Skeletal muscle tissue (tissue), 4 donors: ENCODE data around the gene PRR3. TPM values are rescaled to one million over a fixed set of nuclear protein-coding genes. Genes with fewer than 3 reads are reported as not detected.
A peak's percentile ranks its signal among the peaks of the same experiment; 100 is the strongest.

ENCODE experiments used
- H3K27ac ChIP-seq: one replicate; pipeline ENCODE4 v1.7.0; 2013; ENCODE audit warnings: mild to moderate bottlenecking, low read depth, low read length, inconsistent platforms
- H3K27me3 ChIP-seq, 3 donors: one replicate each; pipeline ENCODE4 v1.7.0; 2013; ENCODE audit warnings: low read length in 3 of 3; ENCODE audit not compliant: control insufficient read depth in 3 of 3, insufficient read depth in 3 of 3
- H3K36me3 ChIP-seq, 3 donors: one replicate each; pipeline ENCODE4 v1.7.0; 2013; ENCODE audit warnings: low read length in 3 of 3; ENCODE audit not compliant: control insufficient read depth in 3 of 3, insufficient read depth in 3 of 3
- H3K4me1 ChIP-seq, 3 donors: one replicate each; pipeline ENCODE4 v1.7.0; 2013; ENCODE audit warnings: low read length in 3 of 3, mild to moderate bottlenecking in 3 of 3; ENCODE audit not compliant: control insufficient read depth in 3 of 3, insufficient read depth in 3 of 3
- H3K4me3 ChIP-seq, 3 donors: one replicate each; pipeline ENCODE4 v1.7.0; 2013; ENCODE audit warnings: low read length in 3 of 3
- H3K9ac ChIP-seq, 3 donors: one replicate each; pipeline ENCODE4 v1.7.0; 2013; ENCODE audit warnings: low read length in 3 of 3, mild to moderate bottlenecking in 3 of 3, moderate library complexity in 2 of 3, low read depth in 1 of 3
- H3K9me3 ChIP-seq, 3 donors: one replicate each; pipeline ENCODE4 v1.7.0; 2013; ENCODE audit warnings: low read length in 3 of 3; ENCODE audit not compliant: control insufficient read depth in 3 of 3
- total RNA-seq: library from RNA; depleted of rRNA; stranded (reverse); fragments of >200 nt; gene quantifications from one replicate; pipeline ENCODE4 v1.2.3, GENCODE V29; 2014
- donor health status: Osteomylitis.

PRR3 gene
- total RNA-seq = 3.7 TPM

- peak within 1 kb of the TSS; percentile 93 to 99 (median 99) for H3K4me3 ChIP-seq
- H3K27me3 ChIP-seq = no peaks in the 10 kb centered on the region
- H3K36me3 ChIP-seq = peaks cover 17 to 30% (median 24%) of the 10 kb centered on the region in 3 donors
- no peaks in the 10 kb centered on the region for H3K9me3 ChIP-seq
- H3K9ac ChIP-seq = peak within 1 kb of the TSS; percentile 84 to 96 (median 95)
- peak within 1 kb of the TSS; percentile 93 for H3K27ac ChIP-seq
- peaks cover 15 to 31% (median 19%) of the 10 kb centered on the region in 3 donors for H3K4me1 ChIP-seq
These were observed at the start of gene PRR3 for GRCh38 chr6:30556906-30557682. Gene PRR3 (plus strand): TSS chr6:30557295. CDS start chr6:30557345, 50 bp downstream.

DNA sequence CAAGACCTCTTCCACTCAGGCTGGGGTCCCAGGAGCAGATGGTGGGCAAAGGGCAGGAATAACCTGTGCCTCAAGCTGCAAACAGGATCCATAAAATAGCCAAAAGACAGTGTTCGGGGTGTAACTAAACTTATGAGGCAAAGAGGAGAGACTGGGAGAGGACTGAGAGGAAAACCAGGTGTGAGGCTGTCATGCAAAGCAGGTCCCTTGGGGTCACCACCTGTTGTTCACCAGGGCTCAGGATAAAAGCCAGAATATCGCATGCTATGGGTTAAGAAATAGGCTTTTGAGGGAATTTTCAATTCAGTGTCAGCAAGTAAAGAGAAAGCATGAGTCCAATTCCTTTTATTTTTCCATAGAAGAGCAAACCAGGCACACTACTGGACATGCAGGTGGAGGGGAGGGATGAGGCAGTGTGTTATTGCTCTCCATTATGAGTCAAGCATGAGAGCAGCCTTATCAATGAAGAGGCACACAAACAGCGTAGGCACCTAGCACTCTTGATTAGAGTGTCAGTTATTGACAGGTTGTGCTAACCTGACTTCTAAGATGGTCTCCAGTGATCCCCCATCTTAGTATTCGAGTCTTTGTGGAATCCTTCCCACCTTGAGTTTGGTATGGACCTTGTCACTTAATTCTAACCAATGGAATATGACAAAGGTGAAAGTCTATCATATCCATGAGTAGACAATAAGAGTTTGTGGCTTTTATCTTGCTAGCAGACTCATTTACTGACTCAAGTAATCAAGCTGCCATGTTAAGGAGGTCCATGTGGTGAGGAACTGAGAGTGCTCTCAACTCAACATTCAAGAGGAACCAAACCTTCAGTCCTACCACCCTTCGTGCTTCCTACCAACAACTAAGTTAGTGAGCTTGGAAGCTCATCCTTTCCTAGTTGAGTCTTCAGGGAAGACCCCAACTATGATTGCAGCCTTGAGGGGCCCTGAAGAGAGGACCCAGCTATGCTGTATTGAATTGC lies 49.0 kb upstream of the PRR3 start:
- H3K27ac ChIP-seq = no peak overlapping the region
- H3K9ac ChIP-seq = no peak overlapping the region
- peaks cover 0 to 4% (median 2%) of the 10 kb centered on the region in 3 donors for H3K4me1 ChIP-seq
- no peak overlapping the region for H3K4me3 ChIP-seq
- no peaks in the 10 kb centered on the region for H3K36me3 ChIP-seq
- peaks cover 0 to 2% (median 0%) of the 10 kb centered on the region in 3 donors for H3K27me3 ChIP-seq
- H3K9me3 ChIP-seq = no peaks in the 10 kb centered on the region

GRCh38 chr6:30508890-30509736 lies 48.0 kb upstream of the PRR3 start:
- H3K4me3 ChIP-seq = no peak overlapping the region
- no peak overlapping the region for H3K9ac ChIP-seq
- H3K27me3 ChIP-seq = peaks cover 0 to 2% (median 0%) of the 10 kb centered on the region in 3 donors
- H3K9me3 ChIP-seq = no peaks in the 10 kb centered on the region
- H3K27ac ChIP-seq = no peak overlapping the region
- H3K4me1 ChIP-seq = peaks cover 0 to 4% (median 2%) of the 10 kb centered on the region in 3 donors
- H3K36me3 ChIP-seq = no peaks in the 10 kb centered on the region

DNA sequence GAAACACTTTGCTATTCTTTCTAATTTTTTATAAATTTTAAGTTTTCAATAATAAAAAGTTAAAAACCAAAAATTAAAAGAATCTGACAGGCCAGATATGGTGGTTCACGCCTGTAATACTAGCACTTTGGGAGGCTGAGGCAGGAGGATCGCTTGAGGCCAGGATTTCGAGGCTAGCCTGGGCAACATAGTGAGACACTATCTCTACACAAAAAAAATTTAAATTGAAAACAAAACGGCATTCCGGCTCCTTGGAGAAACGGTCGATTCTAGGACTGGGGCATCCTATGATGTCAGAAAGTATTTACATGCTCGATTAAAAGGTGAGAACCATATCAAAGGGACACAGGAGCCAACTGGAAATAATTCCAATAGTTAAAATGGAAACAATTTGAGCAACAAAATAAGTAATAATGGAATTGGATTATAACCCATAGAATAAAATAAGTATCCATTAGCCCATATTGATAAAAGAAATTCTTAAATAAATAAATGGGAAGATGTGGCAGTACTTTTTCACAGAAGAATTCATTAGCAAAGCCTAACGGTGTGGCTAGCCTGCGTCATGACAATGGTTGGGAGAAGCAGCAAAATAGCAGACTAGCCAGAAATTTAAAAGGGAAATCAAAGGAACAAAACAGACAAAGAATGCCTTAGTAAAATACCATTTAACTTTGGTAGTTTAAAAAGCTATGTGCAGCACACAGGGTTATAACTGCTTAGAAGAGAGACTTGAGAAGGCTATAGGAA lies 46.5 kb upstream of the PRR3 start:
- Histone ChIP-seq H3K4me3 (no peak overlapping the region), H3K9me3 (no peaks in the 10 kb centered on the region), H3K27me3 (peaks cover 0 to 2% (median 0%) of the 10 kb centered on the region in 3 donors), H3K27ac (no peak overlapping the region), H3K9ac (no peak overlapping the region), H3K4me1 (peaks cover 4% of the 10 kb centered on the region in 3 donors), H3K36me3 (no peaks in the 10 kb centered on the region)

DNA sequence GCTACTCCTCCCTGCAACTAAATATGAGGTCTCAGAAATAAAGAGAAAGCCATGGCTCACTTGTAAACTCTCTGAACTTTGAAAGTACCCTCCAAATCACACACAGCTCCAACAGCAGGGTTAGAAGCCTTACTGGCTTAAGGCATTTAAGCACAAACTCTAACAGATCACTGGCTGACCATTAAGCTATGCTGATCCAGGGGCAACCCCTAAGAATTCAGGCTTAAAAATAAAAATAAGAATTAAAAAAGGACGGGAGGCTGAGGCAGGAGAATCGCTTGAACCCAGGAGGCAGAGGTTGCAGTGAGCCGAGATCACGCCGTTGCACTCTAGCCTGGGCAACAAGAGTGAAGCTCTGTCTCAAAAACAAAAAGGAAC lies 45.9 kb upstream of the PRR3 start:
- no peaks in the 10 kb centered on the region for H3K9me3 ChIP-seq
- H3K9ac ChIP-seq = no peak overlapping the region
- H3K27me3 ChIP-seq = no peaks in the 10 kb centered on the region
- no peak overlapping the region for H3K4me3 ChIP-seq
- H3K36me3 ChIP-seq = no peaks in the 10 kb centered on the region
- H3K27ac ChIP-seq = no peak overlapping the region
- peaks cover 4 to 6% (median 4%) of the 10 kb centered on the region in 3 donors for H3K4me1 ChIP-seq

DNA sequence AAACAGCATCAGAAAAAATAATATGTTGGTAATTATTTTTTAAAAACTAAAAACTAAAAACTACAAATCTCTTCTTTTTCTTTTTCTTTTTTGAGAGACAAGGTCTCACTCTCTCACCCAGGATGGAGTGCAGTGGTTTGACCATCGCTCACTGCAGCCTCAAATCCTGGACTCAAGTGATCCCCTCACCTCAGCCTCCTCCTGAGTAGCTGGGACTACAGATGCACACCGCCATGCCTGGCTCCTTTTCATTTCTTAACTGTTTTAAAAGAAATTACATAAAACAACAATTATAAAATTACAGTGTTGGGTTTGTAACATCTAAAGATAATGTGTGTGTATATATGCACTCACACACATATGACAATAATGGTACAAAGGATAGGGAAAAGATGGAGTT lies 43.6 kb upstream of the PRR3 start:
- H3K9ac ChIP-seq = no peak overlapping the region
- H3K27ac ChIP-seq = no peak overlapping the region
- H3K36me3 ChIP-seq = no peaks in the 10 kb centered on the region
- H3K4me3 ChIP-seq = no peak overlapping the region
- H3K9me3 ChIP-seq = peaks cover 0 to 1% (median 0%) of the 10 kb centered on the region in 3 donors
- H3K27me3 ChIP-seq = no peaks in the 10 kb centered on the region
- peaks cover 4 to 8% (median 4%) of the 10 kb centered on the region in 3 donors for H3K4me1 ChIP-seq

- no peak overlapping the region for H3K9ac ChIP-seq
- H3K27me3 ChIP-seq = peaks cover 0 to under 1% (median 0%) of the 10 kb centered on the region in 3 donors
- H3K36me3 ChIP-seq = no peaks in the 10 kb centered on the region
- peaks cover 4 to 6% (median 4%) of the 10 kb centered on the region in 3 donors for H3K4me1 ChIP-seq
- no peak overlapping the region for H3K4me3 ChIP-seq
- peaks cover 0 to 3% (median 0%) of the 10 kb centered on the region in 3 donors for H3K9me3 ChIP-seq
- peak overlapping the region; percentile 76 for H3K27ac ChIP-seq
These were observed 42.0 kb upstream of the PRR3 start for GRCh38 chr6:30515106-30515505.

DNA sequence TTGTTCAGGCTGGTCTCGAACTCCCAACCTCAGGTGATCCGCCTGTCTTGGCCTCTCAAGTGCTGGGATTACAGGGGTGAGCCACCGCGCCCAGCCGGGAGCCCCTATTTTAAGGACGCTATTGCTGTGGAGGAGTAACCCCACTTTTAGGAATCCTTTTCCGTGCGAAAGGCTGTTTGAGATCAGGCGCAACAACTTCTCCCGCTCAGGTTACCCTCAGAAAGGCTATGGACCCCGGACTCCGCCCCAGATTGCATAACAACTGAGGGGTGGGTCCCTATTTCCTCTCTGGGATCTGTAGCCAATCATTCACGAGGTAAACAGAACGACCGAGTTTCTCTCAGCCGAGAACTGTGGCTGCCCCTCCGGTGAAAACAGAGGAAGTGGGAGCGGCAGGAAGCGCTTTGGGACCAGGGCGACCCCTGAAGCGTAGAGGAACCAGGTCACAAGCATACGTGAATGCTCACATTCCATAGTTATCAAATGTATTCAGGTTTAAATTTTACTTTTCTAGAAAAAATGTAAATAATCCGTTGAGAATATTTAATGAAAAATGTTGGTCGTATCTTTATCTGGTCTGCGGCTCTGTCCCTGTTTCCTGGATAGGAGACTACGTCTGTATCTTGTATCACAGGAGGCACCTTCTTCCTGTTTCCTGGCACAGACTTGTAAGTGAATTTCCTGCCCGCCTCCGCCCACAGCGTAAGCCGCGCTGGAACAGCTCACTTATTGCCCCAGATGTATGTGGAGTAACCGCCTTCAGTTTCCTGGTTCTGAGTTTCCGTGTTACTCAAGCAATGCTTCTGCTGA lies 40.9 kb upstream of the PRR3 start:
- peak overlapping the region; percentile 44 to 63 (median 50) for H3K9ac ChIP-seq
- H3K4me1 ChIP-seq = peaks cover 2 to 6% (median 4%) of the 10 kb centered on the region in 3 donors
- peaks cover 0 to 3% (median 0%) of the 10 kb centered on the region in 3 donors for H3K9me3 ChIP-seq
- peak overlapping the region; percentile 62 to 76 (median 69) for H3K4me3 ChIP-seq
- peak overlapping the region; percentile 76 for H3K27ac ChIP-seq
- H3K27me3 ChIP-seq = peaks cover 0 to 3% (median 0%) of the 10 kb centered on the region in 3 donors
- H3K36me3 ChIP-seq = no peaks in the 10 kb centered on the region
